Measurements from ENCODE around the gene ITM2B.
"Not testable (repeated sequence)": the region's sequence is repeated elsewhere in the genome, so short reads cannot be mapped to it uniquely, and the experiment has no call there.

The ITM2B gene

DNA sequence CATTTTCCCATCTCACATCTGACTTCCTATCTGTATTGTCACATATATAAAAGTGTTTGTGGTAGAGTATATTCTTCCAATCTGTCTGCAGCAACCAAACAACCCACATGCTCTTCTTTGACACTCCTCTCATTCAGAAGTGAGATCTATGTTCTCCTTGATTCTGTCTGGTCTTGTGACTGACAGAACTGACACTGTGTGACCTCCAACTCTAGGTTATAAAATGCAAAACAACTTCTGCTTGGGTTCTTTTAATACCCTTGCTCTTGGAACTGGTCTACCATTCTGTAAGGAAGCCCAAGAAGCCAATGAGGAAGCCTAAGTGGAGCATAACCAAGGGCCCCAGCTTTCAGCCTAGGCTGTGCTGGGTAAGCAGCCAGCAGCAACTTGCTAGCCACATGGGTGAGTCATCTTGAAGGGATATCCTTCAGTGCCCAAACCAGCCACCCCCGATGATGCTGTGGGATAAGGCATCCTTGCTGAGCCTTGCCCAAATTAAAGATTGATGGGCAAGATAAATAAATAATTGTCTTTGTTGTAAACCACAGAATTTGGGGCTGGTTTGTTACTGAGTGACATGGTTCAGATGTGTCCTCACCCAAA, 18.4 kb upstream of the ITM2B start:
- Mint-ChIP-seq H3K4me1 (peaks cover 22% of the 10 kb centered on the region), H3K27ac (ENCODE audit: low read depth) (peak overlapping the region; percentile 56), H3K4me3 (no peak overlapping the region), H3K36me3 (ENCODE audit: insufficient read depth) (peaks cover 5% of the 10 kb centered on the region), H3K9me3 (no peaks in the 10 kb centered on the region), H3K27me3 (no peaks in the 10 kb centered on the region)
- DNase-seq (ENCODE audit: low spot score in 2 of 2) (no peak), ATAC-seq (replicated peaks; ENCODE audit: extremely low read depth, poor library complexity, severe bottlenecking) (peak; percentile 81)

DNA sequence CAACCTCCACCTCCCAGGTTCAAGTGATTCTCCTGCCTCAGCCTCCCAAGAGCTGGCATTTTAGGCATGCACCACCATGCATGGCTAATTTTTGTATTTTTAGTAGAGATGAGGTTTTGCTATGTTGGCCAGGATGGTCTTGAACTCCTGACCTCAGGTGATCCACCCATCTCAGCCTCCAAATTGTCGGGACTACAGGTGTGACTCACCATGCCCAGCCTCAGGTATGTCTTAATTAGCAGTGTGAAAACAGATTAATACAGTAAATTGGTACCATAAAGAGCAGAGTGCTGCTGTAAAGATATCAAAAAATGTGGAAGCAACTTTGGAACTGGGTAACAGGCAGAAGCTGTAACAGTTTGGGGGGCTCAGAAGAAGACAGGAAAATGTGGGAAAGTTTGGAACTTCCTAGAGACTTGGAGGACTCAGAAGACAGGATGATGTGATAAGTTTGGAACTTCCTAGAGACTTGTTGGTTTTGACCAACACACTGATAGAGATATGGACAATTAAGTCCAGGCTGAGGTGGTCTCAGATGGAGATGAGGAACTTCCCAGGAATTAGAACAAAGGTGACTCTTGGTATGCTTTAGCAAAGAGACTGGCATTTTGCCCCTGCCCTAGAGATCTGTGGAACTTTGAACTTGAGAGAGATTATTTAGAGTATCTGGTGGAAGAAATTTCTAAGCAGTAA, 17.3 kb upstream of the ITM2B start:
- peak overlapping the region; percentile 56 for H3K27ac Mint-ChIP-seq (ENCODE audit: low read depth)
- H3K27me3 Mint-ChIP-seq; H3K36me3 Mint-ChIP-seq (ENCODE audit: insufficient read depth); DNase-seq (ENCODE audit: low spot score in 2 of 2); H3K4me3 Mint-ChIP-seq; ATAC-seq (replicated peaks; ENCODE audit: extremely low read depth, poor library complexity, severe bottlenecking); H3K9me3 Mint-ChIP-seq: not testable (repeated sequence)
- peaks cover 26% of the 10 kb centered on the region for H3K4me1 Mint-ChIP-seq

DNA sequence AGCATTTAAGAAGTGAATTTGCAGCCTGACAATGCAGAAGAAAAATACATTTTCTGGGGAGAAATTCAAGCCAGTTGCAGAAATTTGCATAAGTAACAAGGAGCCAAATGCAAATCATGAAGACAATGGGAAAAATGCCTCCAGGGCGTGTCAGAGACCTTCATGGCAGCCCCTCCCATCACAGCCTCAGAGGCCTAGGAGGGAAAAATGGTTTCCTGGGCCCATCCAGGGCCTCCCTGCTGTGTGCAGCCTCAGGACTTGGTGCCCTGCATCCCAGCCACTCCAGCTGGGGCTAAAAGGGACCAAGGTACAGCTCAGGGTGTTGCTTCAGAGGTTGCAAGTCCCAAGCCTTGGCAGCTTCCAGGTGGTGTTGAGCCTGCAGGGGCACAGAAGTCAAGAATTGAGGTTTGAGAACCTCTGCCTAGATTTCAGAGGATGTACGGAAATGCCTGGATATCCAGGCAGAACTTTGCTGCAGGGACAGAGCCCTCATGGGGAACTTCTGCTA, 16.7 kb upstream of the ITM2B start:
- Mint-ChIP-seq H3K36me3 (ENCODE audit: insufficient read depth) (peaks cover 8% of the 10 kb centered on the region), H3K27me3 (no peaks in the 10 kb centered on the region), H3K4me1 (peaks cover 32% of the 10 kb centered on the region), H3K27ac (ENCODE audit: low read depth) (no peak overlapping the region), H3K4me3 (no peak overlapping the region), H3K9me3 (no peaks in the 10 kb centered on the region)
- DNase-seq (ENCODE audit: low spot score in 2 of 2) (no peak), ATAC-seq (replicated peaks; ENCODE audit: extremely low read depth, poor library complexity, severe bottlenecking) (no peak)

DNA sequence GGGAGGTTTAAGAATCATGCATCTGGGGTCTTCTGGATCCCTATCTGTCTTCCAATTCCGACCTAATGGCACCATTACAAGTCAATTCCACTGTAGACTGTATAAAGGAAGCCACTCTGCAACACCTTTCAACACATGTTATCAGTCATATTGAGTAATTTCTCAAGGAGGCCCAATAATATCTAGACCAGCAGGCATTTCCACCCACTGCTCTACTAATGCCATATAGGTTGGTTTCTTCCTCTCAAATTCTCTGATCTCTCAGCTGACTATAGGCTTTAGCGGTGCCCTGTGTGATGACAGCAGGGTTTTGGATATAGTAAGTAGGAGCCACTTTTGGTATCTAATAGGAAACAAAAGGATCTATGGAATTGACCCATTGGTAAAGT, 12.4 kb upstream of the ITM2B start:
- H3K4me3 Mint-ChIP-seq, result peak overlapping the region; percentile 65
- no peaks in the 10 kb centered on the region for H3K9me3 Mint-ChIP-seq
- peaks cover 41% of the 10 kb centered on the region for H3K4me1 Mint-ChIP-seq
- H3K27me3 Mint-ChIP-seq, result no peaks in the 10 kb centered on the region
- H3K27ac Mint-ChIP-seq (ENCODE audit: low read depth), result peak overlapping the region; percentile 91
- no peak for DNase-seq (ENCODE audit: low spot score in 2 of 2)
- ATAC-seq (replicated peaks; ENCODE audit: extremely low read depth, poor library complexity, severe bottlenecking), result peak; percentile 45
- H3K36me3 Mint-ChIP-seq (ENCODE audit: insufficient read depth), result peaks cover 8% of the 10 kb centered on the region

DNA sequence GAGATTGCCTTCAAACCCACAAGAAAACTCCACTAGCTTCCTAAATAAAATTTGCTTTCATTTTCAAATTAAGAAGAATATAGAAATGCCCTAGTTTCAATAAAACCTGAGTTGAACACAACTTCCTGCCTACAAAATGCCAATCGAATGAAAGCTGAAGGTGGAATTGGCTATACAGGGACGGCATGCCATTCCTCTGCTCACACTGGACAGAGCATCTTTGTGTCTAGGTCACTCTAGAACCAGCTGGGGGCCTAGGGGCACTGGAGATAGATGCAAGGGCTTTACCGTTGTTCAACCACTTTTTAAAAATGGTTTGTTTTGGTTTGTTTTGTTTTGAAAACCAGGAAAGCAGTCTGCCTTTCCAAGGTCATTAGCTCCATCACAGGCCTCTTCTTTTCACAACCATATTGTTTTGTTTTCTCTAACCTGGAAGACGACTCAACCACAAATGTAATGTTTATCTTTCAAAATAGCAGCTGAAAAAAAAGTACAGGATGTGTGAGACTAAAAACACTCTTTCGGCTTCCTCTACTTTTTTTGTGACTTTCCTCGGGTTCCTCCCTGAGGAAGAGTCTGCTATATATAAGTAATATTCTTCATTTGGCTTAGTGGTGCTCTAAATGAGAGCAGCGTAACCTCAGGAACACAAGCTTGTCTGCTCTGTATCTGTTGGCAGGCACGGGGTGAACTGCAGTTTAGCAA, 11.9 kb upstream of the ITM2B start:
- Mint-ChIP-seq H3K4me3 (peak overlapping the region; percentile 65), H3K36me3 (ENCODE audit: insufficient read depth) (peaks cover 8% of the 10 kb centered on the region), H3K27ac (ENCODE audit: low read depth) (peak overlapping the region; percentile 91), H3K27me3 (no peaks in the 10 kb centered on the region), H3K9me3 (no peaks in the 10 kb centered on the region), H3K4me1 (peaks cover 37% of the 10 kb centered on the region)
- DNase-seq (ENCODE audit: low spot score in 2 of 2) (no peak), ATAC-seq (replicated peaks; ENCODE audit: extremely low read depth, poor library complexity, severe bottlenecking) (peak; percentile 59)

DNA sequence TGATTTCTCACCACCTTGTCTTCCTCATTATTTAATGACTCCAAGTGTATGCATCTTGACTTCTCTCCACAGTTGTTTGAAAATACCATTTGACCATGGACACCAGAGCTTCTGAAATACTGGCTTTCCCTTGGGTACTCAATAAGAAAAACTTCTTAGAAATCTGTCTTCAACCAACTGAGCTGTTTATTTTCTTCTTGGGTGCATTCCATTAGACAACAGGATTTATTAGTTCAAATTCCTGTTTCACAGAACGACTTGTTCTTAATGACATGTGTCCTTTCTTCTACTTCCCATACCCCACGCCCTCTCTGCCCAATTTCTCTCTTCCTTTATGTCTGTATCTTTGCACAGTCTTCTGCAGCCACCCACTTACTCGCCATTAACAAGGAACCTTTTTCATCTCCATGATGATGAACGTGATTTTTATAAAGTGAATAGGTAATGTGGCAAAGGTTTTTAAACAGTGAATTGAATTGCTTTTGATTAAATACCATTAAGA, 11.3 kb upstream of the ITM2B start:
- DNase-seq (ENCODE audit: low spot score in 2 of 2), result no peak
- H3K4me1 Mint-ChIP-seq, result peaks cover 37% of the 10 kb centered on the region
- no peak for ATAC-seq (replicated peaks; ENCODE audit: extremely low read depth, poor library complexity, severe bottlenecking)
- H3K9me3 Mint-ChIP-seq, result no peaks in the 10 kb centered on the region
- H3K27me3 Mint-ChIP-seq, result no peaks in the 10 kb centered on the region
- peak overlapping the region; percentile 91 for H3K27ac Mint-ChIP-seq (ENCODE audit: low read depth)
- peak overlapping the region; percentile 65 for H3K4me3 Mint-ChIP-seq
- H3K36me3 Mint-ChIP-seq (ENCODE audit: insufficient read depth), result peaks cover 8% of the 10 kb centered on the region

DNA sequence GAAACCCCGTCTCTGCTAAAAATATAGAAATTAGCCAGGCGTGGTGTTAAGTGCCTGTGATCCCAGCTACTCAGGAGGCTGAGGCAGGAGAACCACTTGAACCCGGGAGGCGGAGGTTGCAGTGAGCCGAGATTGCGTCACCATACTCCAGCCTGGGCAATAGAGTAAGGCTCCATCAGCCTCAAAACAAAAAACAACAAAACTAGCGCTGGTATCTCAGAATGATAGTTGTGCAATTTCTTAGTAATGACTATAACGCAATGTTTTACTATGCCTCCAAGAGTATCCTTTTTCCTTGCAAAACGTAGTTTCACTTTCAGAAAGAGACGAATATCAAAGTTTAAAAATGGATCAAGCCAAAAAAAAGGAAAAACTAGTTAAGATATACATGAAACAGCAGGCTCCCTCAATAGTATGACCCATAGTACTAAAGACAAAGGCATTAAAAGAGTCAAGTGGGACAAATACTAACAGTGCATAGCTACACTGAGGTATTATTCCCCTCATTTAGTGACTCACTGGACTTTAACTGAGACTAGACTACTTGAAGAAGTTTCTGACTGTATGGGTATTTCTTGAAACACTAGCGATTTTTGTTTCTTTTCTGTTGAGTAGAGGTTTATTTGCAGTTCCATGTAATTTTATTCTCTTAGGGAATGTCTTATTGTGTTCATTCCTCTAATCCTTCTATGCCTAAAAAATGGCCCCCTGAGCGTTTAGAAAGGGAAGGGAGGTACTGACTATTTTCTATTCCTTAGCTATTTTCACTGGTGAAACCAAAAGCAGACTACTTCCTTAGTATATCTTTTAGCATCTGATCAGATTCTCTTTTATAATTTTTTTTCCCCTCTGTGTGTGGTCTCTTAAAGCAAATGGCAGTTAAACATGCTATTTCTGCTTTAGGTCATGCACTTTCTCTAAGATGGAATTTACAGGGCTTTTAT, 10.4 kb upstream of the ITM2B start:
- ATAC-seq (replicated peaks; ENCODE audit: extremely low read depth, poor library complexity, severe bottlenecking), result no peak
- peak overlapping the region; percentile 28 for H3K4me3 Mint-ChIP-seq
- peaks cover 37% of the 10 kb centered on the region for H3K4me1 Mint-ChIP-seq
- H3K27me3 Mint-ChIP-seq, result no peaks in the 10 kb centered on the region
- DNase-seq (ENCODE audit: low spot score in 2 of 2), result no peak
- H3K36me3 Mint-ChIP-seq (ENCODE audit: insufficient read depth), result peaks cover 8% of the 10 kb centered on the region
- H3K9me3 Mint-ChIP-seq, result no peaks in the 10 kb centered on the region
- H3K27ac Mint-ChIP-seq (ENCODE audit: low read depth), result peak overlapping the region; percentile 91

DNA sequence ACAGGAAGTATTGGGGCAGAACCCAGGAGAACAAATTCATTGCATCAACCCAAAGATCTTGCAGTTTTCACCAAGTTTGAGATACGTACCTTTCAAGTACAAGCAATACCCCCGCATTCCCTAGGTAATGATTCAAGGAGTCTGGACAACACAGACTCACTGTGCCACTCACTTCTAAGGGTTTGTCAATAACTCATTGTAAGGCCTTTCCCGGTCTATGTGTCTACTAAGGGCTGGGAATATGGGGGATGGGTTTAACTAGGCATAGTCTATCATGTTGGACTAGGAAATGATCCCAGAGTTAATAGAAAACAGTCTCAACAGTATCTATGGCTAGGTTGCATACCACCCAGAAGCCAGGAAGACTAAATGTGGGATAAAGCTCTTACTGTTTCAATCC, 8.3 kb upstream of the ITM2B start:
- Mint-ChIP-seq H3K27me3 (no peaks in the 10 kb centered on the region), H3K27ac (ENCODE audit: low read depth) (no peak overlapping the region), H3K4me1 (peaks cover 34% of the 10 kb centered on the region), H3K36me3 (ENCODE audit: insufficient read depth) (peaks cover 8% of the 10 kb centered on the region), H3K9me3 (no peaks in the 10 kb centered on the region), H3K4me3 (no peak overlapping the region)
- no peak for DNase-seq (ENCODE audit: low spot score in 2 of 2)
- no peak for ATAC-seq (replicated peaks; ENCODE audit: extremely low read depth, poor library complexity, severe bottlenecking)

DNA sequence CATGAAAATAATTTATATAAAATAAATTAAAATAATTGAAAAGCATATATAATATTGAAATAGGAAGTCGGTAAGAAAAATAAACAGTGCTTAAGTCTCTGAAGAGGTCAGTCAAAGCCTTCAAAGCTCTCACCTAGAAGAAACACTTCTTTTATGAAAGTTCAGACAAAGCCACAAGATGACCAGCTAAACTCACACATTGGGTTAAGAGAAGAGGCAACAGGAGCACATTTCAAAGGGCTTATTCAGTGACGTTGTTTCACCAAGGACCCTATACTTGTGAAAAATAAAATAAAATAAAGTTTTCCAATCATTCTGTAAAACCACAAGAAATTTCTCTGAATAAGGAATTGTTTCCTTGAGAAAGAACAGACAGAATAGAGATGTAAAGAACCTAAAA, 2.5 kb upstream of the ITM2B start:
- Mint-ChIP-seq H3K9me3 (no peaks in the 10 kb centered on the region), H3K4me3 (no peak overlapping the region), H3K36me3 (ENCODE audit: insufficient read depth) (peaks cover 17% of the 10 kb centered on the region), H3K4me1 (peaks cover 13% of the 10 kb centered on the region), H3K27ac (ENCODE audit: low read depth) (no peak overlapping the region), H3K27me3 (no peaks in the 10 kb centered on the region)
- no peak for ATAC-seq (replicated peaks; ENCODE audit: extremely low read depth, poor library complexity, severe bottlenecking)
- no peak for DNase-seq (ENCODE audit: low spot score in 2 of 2)

DNA sequence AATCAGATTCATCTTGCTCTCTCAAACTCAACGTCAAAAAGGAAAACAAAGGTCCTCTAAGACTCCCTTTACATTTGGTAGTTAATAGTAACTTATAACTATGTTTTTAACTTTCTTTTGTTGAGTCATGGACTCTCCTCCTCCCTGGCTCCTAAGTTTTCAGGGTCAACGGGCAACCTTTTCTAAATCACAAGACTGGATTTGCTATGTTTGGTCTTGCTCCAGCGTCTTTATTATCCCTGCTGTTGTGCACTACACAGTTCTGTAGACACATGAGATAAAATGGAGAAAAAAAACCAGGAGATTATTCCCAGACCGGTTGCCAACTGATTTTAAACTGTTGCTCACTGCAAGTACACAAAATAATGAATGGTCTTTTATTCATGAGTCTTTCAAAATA, 1.9 kb upstream of the ITM2B start:
- DNase-seq (ENCODE audit: low spot score in 2 of 2) (no peak), ATAC-seq (replicated peaks; ENCODE audit: extremely low read depth, poor library complexity, severe bottlenecking) (no peak)
- H3K27me3 Mint-ChIP-seq, result no peaks in the 10 kb centered on the region
- peaks cover 19% of the 10 kb centered on the region for H3K4me1 Mint-ChIP-seq
- peaks cover 22% of the 10 kb centered on the region for H3K36me3 Mint-ChIP-seq (ENCODE audit: insufficient read depth)
- H3K27ac Mint-ChIP-seq (ENCODE audit: low read depth), result peak overlapping the region; percentile 94
- no peak overlapping the region for H3K4me3 Mint-ChIP-seq
- H3K9me3 Mint-ChIP-seq, result no peaks in the 10 kb centered on the region

DNA sequence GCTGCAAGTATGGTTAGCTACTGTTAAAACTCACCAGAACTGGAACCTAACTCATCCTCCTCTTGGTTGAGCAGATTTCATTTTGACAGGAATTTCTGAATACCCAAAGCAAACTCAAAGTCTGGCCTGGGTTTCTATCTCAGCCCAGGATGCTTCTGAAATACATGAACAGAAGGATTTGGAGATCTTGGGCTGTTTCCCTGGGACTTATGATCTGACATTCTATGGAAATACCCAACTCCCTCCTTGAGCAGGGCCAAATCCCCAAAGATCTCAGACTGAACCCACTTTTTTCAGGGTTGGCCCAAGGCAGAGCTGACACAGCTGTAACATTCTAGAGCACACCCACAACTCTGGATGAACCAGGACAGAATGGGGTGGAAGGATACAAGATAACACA, 1.1 kb upstream of the ITM2B start:
- Mint-ChIP-seq H3K4me3 (peak overlapping the region; percentile 93), H3K27ac (ENCODE audit: low read depth) (peak overlapping the region; percentile 94), H3K9me3 (no peaks in the 10 kb centered on the region), H3K27me3 (no peaks in the 10 kb centered on the region), H3K36me3 (ENCODE audit: insufficient read depth) (peaks cover 28% of the 10 kb centered on the region), H3K4me1 (peaks cover 27% of the 10 kb centered on the region)
- ATAC-seq (replicated peaks; ENCODE audit: extremely low read depth, poor library complexity, severe bottlenecking) (no peak), DNase-seq (ENCODE audit: low spot score in 2 of 2) (no peak)

All from central memory CD8-positive, alpha-beta T cell (primary cell).